Liver (tissue), 9 donors: ENCODE data around the gene OR6C65. TPM values are rescaled to one million over a fixed set of nuclear protein-coding genes. Genes with fewer than 3 reads are reported as not detected.
A peak's percentile ranks its signal among the peaks of the same experiment; 100 is the strongest.
"Not testable (repeated sequence)": the region's sequence is repeated elsewhere in the genome, so short reads cannot be mapped to it uniquely, and the experiment has no call there.

Experiments
- DNase-seq: peaks from one replicate; pipeline ENCODE4 v3.0.0-alpha.2; 2017; ENCODE audit warnings: low spot score
- H3K27ac ChIP-seq, 2 donors: one replicate each; pipeline ENCODE4 v1.7.0; 2013; ENCODE audit warnings: inconsistent platforms in 2 of 2, low read length in 2 of 2, control low read depth in 1 of 2, low read depth in 1 of 2, mild to moderate bottlenecking in 1 of 2
- H3K27me3 ChIP-seq, 4 donors: one replicate each; pipeline versions ENCODE4 v1.6.1 to v1.7.0; 2013; ENCODE audit warnings: low read length in 3 of 4, inconsistent platforms in 1 of 4, mild to moderate bottlenecking in 1 of 4, moderate library complexity in 1 of 4; ENCODE audit not compliant: control insufficient read depth in 4 of 4, insufficient read depth in 4 of 4
- H3K36me3 ChIP-seq, 4 donors: one replicate each; pipeline versions ENCODE4 v1.6.1 to v1.7.0; 2013; ENCODE audit warnings: low read length in 3 of 4, mild to moderate bottlenecking in 3 of 4, low read depth in 1 of 4, moderate library complexity in 1 of 4; ENCODE audit not compliant: control insufficient read depth in 4 of 4, insufficient read depth in 3 of 4
- H3K4me1 ChIP-seq, 4 donors: one replicate each; pipeline versions ENCODE4 v1.6.1 to v1.7.0; 2013; ENCODE audit warnings: low read length in 3 of 4, mild to moderate bottlenecking in 3 of 4, moderate library complexity in 1 of 4; ENCODE audit not compliant: control insufficient read depth in 4 of 4, insufficient read depth in 4 of 4
- H3K4me3 ChIP-seq, 3 donors: one replicate each; pipeline versions ENCODE4 v1.6.1 to v1.7.0; 2013; ENCODE audit warnings: low read length in 3 of 3, control low read depth in 1 of 3, low read depth in 1 of 3, mild to moderate bottlenecking in 1 of 3
- H3K9ac ChIP-seq, 2 donors: one replicate each; pipeline ENCODE4 v1.7.0; 2013; ENCODE audit warnings: low read length in 2 of 2, mild to moderate bottlenecking in 2 of 2, moderate library complexity in 2 of 2, control low read depth in 1 of 2, low read depth in 1 of 2
- H3K9me3 ChIP-seq, 4 donors: one replicate each; pipeline versions ENCODE4 v1.6.1 to v1.7.0; 2013; ENCODE audit warnings: low read length in 3 of 4; ENCODE audit not compliant: control insufficient read depth in 4 of 4
- ATF3 ChIP-seq: IDR thresholded peaks from 2 replicates; pipeline ENCODE4 v1.6.1; 2016; ENCODE audit warnings: antibody characterized with exemption
- GABPA ChIP-seq, 2 donors: IDR thresholded peaks in 1 of 2; conservative IDR thresholded peaks in 1 of 2; 2 replicates each; pipeline ENCODE4 v1.6.1; 2016; ENCODE audit warnings: antibody characterized with exemption in 2 of 2, mild to moderate bottlenecking in 1 of 2, moderate library complexity in 1 of 2
- RAD21 ChIP-seq, 2 donors: IDR thresholded peaks; 2 replicates each; pipeline ENCODE4 v1.6.1; 2016; ENCODE audit warnings: antibody characterized with exemption in 2 of 2, mild to moderate bottlenecking in 2 of 2
- RXRA ChIP-seq, 2 donors: IDR thresholded peaks; 2 replicates each; pipeline ENCODE4 v1.6.1; 2017 to 2018; ENCODE audit warnings: antibody characterized with exemption in 2 of 2, mild to moderate bottlenecking in 1 of 2
- SP1 ChIP-seq: IDR thresholded peaks from 2 replicates; pipeline ENCODE4 v1.6.1; 2018; ENCODE audit warnings: antibody characterized with exemption, mild to moderate bottlenecking
- TAF1 ChIP-seq: conservative IDR thresholded peaks from 2 replicates; pipeline ENCODE4 v1.6.1; 2016; ENCODE audit warnings: antibody characterized with exemption, mild to moderate bottlenecking
- WGBS: extraction: QIAGEN DNeasy Blood & Tissue Kit; methylation state at CpG from one replicate; pipeline ENCODE4 v1.1.7; 2013; 5-methylcytosine and 5-hydroxymethylcytosine counted together
- polyA plus RNA-seq, 2 donors: library from polyadenylated mRNA; stranded (reverse) in 1 of 2; unstranded in 1 of 2; fragments of 200-250 nt in 1 of 2; fragments of >200 nt in 1 of 2; fragmentation: Nextera tagmentation in 1 of 2; extraction: Ambion mirVana in 1 of 2; gene quantifications; one replicate each; pipeline versions ENCODE4 v1.2.1 to v1.2.3, GENCODE V29; 2013 to 2015
- total RNA-seq, 2 donors: library from RNA; depleted of rRNA; stranded (reverse); fragments of >200 nt; gene quantifications; one replicate each; pipeline ENCODE4 v1.2.3, GENCODE V29; 2014
- donor health status: healthy.
- donor health status: healthy.
- donor health status: healthy.
- donor health status: healthy.
- donor health status: healthy.

Gene OR6C65
- total and polyA plus RNA-seq, 4 donors, result not detected

- Histone ChIP-seq H3K36me3 (no peaks in the 10 kb centered on the region), H3K4me3 (no peak overlapping the region), H3K9ac (no peak overlapping the region), H3K4me1 (no peaks in the 10 kb centered on the region), H3K27ac (no peak overlapping the region), H3K9me3 (peaks cover 0 to 5% (median 0%) of the 10 kb centered on the region in 4 donors), H3K27me3 (no peaks in the 10 kb centered on the region)
- TF ChIP-seq ATF3, result no peak
- no peak for TF ChIP-seq TAF1
- no peak for TF ChIP-seq SP1
- TF ChIP-seq RAD21 (IDR thresholded peaks at IDR 0.05), result no peak
- TF ChIP-seq GABPA (IDR thresholded peaks at IDR 0.05 in 1 of 2, conservative IDR thresholded peaks at IDR 0.05 in 1 of 2), result no peak
- DNase-seq, result no peak
- 59% methylated on average over 1 of the region's 1 CpG for WGBS
Measured at GRCh38 chr12:55407866-55408265, 7.5 kb downstream of the OR6C65 start.

- H3K36me3 ChIP-seq, H3K27me3 ChIP-seq, H3K9me3 ChIP-seq, H3K4me3 ChIP-seq, H3K4me1 ChIP-seq, H3K27ac ChIP-seq, H3K9ac ChIP-seq, DNase-seq: not testable (repeated sequence)
- 91% methylated on average over 1 of the region's 1 CpG for WGBS
Measured at GRCh38 chr12:55409133-55409532, 8.8 kb downstream of the OR6C65 start.

GRCh38 chr12:55412138-55412537 is 11.8 kb downstream of the OR6C65 start:
- not testable (repeated sequence) for DNase-seq, H3K9me3 ChIP-seq, H3K27ac ChIP-seq, H3K36me3 ChIP-seq, H3K4me3 ChIP-seq, H3K9ac ChIP-seq, H3K27me3 ChIP-seq, H3K4me1 ChIP-seq
- 97% methylated on average over 15 of the region's 15 CpGs for WGBS

- not testable (repeated sequence) for H3K36me3 ChIP-seq, H3K27me3 ChIP-seq, DNase-seq, H3K27ac ChIP-seq, H3K9ac ChIP-seq, H3K4me1 ChIP-seq, H3K4me3 ChIP-seq, H3K9me3 ChIP-seq
- WGBS, result 90% methylated on average over 5 of the region's 6 CpGs
Measured at GRCh38 chr12:55413498-55414388, 13.4 kb downstream of the OR6C65 start.

GRCh38 chr12:55414396-55414823 is 14.1 kb downstream of the OR6C65 start:
- 54% methylated on average over 11 of the region's 11 CpGs for WGBS
- not testable (repeated sequence) for H3K9ac ChIP-seq, H3K27ac ChIP-seq, H3K4me3 ChIP-seq, H3K9me3 ChIP-seq, H3K36me3 ChIP-seq, H3K27me3 ChIP-seq, DNase-seq, H3K4me1 ChIP-seq
- TF ChIP-seq RXRA (IDR thresholded peaks at IDR 0.05) (peak in 1 of 2 donors; percentile 20), SP1 (peak; percentile 16)

- H3K9me3 ChIP-seq, H3K36me3 ChIP-seq, H3K4me3 ChIP-seq, H3K9ac ChIP-seq, H3K27ac ChIP-seq, H3K4me1 ChIP-seq, H3K27me3 ChIP-seq, DNase-seq: not testable (repeated sequence)
- WGBS, result 25% methylated on average over 10 of the region's 34 CpGs
Measured at GRCh38 chr12:55414889-55415288, 14.6 kb downstream of the OR6C65 start.
